Measurements from ENCODE around the gene CBX5.

CBX5 gene

DNA sequence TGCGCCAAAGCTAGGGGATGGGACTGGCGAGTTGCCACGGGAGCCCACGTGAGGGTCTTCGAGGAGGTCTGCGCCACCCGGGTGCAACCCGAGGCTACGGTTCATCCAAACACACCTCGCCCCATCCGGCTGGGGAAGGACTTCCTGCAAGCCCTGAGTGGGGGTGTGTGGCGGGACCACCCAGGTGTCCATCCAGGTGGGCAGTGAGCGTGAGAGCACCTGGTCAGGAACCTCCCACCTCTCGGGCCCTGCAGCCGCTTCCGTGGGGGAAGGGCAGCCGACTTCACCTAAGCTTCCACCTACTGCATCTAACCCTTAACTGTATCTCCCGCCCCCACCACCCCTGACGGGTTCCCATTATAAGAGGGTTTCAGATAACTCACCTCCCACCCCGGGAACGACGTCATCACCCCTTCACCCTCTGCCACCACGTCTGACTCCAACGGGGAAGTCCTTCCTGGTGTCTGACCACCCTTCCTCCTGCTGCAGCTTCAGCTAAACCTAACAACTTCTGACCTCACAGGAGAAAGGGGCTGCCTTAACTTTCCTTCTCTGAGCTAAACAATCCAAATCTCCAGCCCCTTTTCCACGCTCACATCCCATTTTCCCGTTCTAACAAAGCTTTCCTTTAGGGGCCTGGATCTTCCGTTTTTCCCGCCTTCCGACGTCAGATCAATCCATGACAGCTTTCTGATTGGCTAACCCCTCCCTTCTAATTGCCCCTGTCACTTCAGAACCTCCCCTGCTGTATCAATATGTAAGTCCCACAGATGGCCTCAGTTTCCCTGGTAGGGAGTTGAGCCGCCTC, 63.7 kb downstream of the CBX5 start:
- Histone ChIP-seq H3K9me3 (ENCODE audit: control insufficient read depth in 2 of 2, low read length in 2 of 2) (no peaks in the 10 kb centered on the region), H3K9ac (ENCODE audit: low read depth in 1 of 2, low read length in 2 of 2) (peak overlapping the region in 1 of 2 donors; percentile 41), H3K4me1 (ENCODE audit: control insufficient read depth in 2 of 2, insufficient read depth in 2 of 2, low read length in 2 of 2) (peaks cover 10 to 22% of the 10 kb centered on the region in 2 donors), H3K4me3 (ENCODE audit: low read length in 2 of 2) (peak overlapping the region; percentile 20 to 62), H3K36me3 (ENCODE audit: control insufficient read depth in 2 of 2, insufficient read depth in 2 of 2, low read length in 2 of 2) (no peaks in the 10 kb centered on the region), H3K27ac (ENCODE audit: low read depth in 2 of 2, low read length in 2 of 2) (no peak overlapping the region), H3K27me3 (ENCODE audit: control insufficient read depth in 2 of 2, insufficient read depth in 2 of 2, low read length in 2 of 2) (peaks cover 44 to 48% of the 10 kb centered on the region in 2 donors)

GRCh38 chr12:54214553-54215406, 65.1 kb downstream of the CBX5 start:
- peak overlapping the region in 1 of 2 donors; percentile 44 for H3K4me3 ChIP-seq (ENCODE audit: low read length in 2 of 2)
- H3K27ac ChIP-seq (ENCODE audit: low read depth in 2 of 2, low read length in 2 of 2) = no peak overlapping the region
- no peaks in the 10 kb centered on the region for H3K36me3 ChIP-seq (ENCODE audit: control insufficient read depth in 2 of 2, insufficient read depth in 2 of 2, low read length in 2 of 2)
- H3K4me1 ChIP-seq (ENCODE audit: control insufficient read depth in 2 of 2, insufficient read depth in 2 of 2, low read length in 2 of 2) = peaks cover 10 to 22% of the 10 kb centered on the region in 2 donors
- peaks cover 53 to 55% of the 10 kb centered on the region in 2 donors for H3K27me3 ChIP-seq (ENCODE audit: control insufficient read depth in 2 of 2, insufficient read depth in 2 of 2, low read length in 2 of 2)
- H3K9ac ChIP-seq (ENCODE audit: low read depth in 1 of 2, low read length in 2 of 2) = no peak overlapping the region
- no peaks in the 10 kb centered on the region for H3K9me3 ChIP-seq (ENCODE audit: control insufficient read depth in 2 of 2, low read length in 2 of 2)

DNA sequence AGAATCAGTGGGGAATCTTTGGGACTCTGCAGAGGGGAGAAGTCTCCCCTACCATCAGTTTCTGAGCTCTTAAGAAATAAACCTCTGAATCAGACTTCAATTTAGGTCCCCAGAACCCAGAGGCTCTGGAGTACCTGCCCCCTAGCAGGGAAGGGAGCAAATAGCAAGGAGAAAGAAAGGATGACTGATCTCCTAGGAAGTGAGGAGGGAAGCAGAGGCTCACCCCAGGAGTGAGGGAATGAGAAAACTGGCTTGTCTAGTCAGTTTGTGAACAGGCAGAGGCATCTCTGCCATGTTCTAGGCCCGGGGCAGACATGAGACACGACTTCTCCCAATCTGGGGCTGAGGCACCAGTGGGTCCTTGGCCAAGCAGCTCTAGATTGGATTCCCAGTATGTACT, 66.8 kb downstream of the CBX5 start:
- Histone ChIP-seq H3K27ac (ENCODE audit: low read depth in 2 of 2, low read length in 2 of 2) (no peak overlapping the region), H3K9ac (ENCODE audit: low read depth in 1 of 2, low read length in 2 of 2) (no peak overlapping the region), H3K36me3 (ENCODE audit: control insufficient read depth in 2 of 2, insufficient read depth in 2 of 2, low read length in 2 of 2) (no peaks in the 10 kb centered on the region), H3K27me3 (ENCODE audit: control insufficient read depth in 2 of 2, insufficient read depth in 2 of 2, low read length in 2 of 2) (peaks cover 56 to 58% of the 10 kb centered on the region in 2 donors), H3K4me1 (ENCODE audit: control insufficient read depth in 2 of 2, insufficient read depth in 2 of 2, low read length in 2 of 2) (peaks cover 10 to 22% of the 10 kb centered on the region in 2 donors), H3K9me3 (ENCODE audit: control insufficient read depth in 2 of 2, low read length in 2 of 2) (no peaks in the 10 kb centered on the region), H3K4me3 (ENCODE audit: low read length in 2 of 2) (no peak overlapping the region)

DNA sequence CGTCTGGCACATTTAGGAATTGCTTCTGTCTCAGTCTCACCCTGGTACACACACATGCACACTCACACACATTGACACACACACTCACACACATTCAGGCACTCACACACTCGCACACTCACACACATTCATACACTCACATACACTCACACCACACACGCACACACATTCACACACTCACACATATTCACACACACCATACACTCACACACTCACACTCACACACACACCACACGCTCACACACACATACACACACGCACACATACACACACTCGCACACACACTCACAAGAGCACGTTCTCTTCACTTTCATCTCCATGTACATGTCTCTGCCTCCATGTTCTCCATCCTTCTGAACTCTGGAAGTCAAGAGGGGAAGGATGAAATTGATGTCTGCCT, 68.0 kb downstream of the CBX5 start:
- H3K4me1 ChIP-seq (ENCODE audit: control insufficient read depth in 2 of 2, insufficient read depth in 2 of 2, low read length in 2 of 2) = peaks cover 3 to 14% of the 10 kb centered on the region in 2 donors
- H3K36me3 ChIP-seq (ENCODE audit: control insufficient read depth in 2 of 2, insufficient read depth in 2 of 2, low read length in 2 of 2) = no peaks in the 10 kb centered on the region
- H3K27me3 ChIP-seq (ENCODE audit: control insufficient read depth in 2 of 2, insufficient read depth in 2 of 2, low read length in 2 of 2) = peaks cover 55 to 58% of the 10 kb centered on the region in 2 donors
- H3K9me3 ChIP-seq (ENCODE audit: control insufficient read depth in 2 of 2, low read length in 2 of 2) = no peaks in the 10 kb centered on the region
- H3K27ac ChIP-seq (ENCODE audit: low read depth in 2 of 2, low read length in 2 of 2) = no peak overlapping the region
- H3K4me3 ChIP-seq (ENCODE audit: low read length in 2 of 2) = no peak overlapping the region
- H3K9ac ChIP-seq (ENCODE audit: low read depth in 1 of 2, low read length in 2 of 2) = no peak overlapping the region

- Histone ChIP-seq H3K9me3 (ENCODE audit: control insufficient read depth in 2 of 2, low read length in 2 of 2) (no peaks in the 10 kb centered on the region), H3K27ac (ENCODE audit: low read depth in 2 of 2, low read length in 2 of 2) (no peak overlapping the region), H3K4me3 (ENCODE audit: low read length in 2 of 2) (no peak overlapping the region), H3K4me1 (ENCODE audit: control insufficient read depth in 2 of 2, insufficient read depth in 2 of 2, low read length in 2 of 2) (peaks cover 2 to 3% of the 10 kb centered on the region in 2 donors), H3K27me3 (ENCODE audit: control insufficient read depth in 2 of 2, insufficient read depth in 2 of 2, low read length in 2 of 2) (peaks cover 55 to 59% of the 10 kb centered on the region in 2 donors), H3K9ac (ENCODE audit: low read depth in 1 of 2, low read length in 2 of 2) (no peak overlapping the region), H3K36me3 (ENCODE audit: control insufficient read depth in 2 of 2, insufficient read depth in 2 of 2, low read length in 2 of 2) (no peaks in the 10 kb centered on the region)
Measured at GRCh38 chr12:54210400-54210790, 69.5 kb downstream of the CBX5 start.

DNA sequence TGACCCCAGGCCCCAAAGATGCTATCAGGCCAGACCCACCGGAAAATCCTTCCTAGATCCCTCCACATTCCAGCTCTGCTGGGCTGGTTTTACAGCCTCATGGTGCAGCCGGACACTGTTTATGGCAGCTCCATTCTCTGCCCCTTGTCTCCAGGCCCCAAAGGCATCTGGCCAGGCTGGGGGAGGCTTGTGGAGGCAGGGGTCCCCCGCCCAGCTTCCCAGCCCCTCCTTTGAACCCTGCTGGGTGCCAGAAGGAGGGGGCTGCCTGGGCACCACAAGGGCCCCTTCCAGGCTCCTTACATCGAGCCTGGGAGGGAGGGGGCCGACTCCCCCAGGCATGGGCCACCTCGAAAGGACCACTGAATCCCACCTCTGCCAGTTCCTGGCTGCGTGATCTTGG, 71.3 kb downstream of the CBX5 start:
- Histone ChIP-seq H3K27me3 (ENCODE audit: control insufficient read depth in 2 of 2, insufficient read depth in 2 of 2, low read length in 2 of 2) (peaks cover 60 to 62% of the 10 kb centered on the region in 2 donors), H3K27ac (ENCODE audit: low read depth in 2 of 2, low read length in 2 of 2) (no peak overlapping the region), H3K4me3 (ENCODE audit: low read length in 2 of 2) (no peak overlapping the region), H3K9me3 (ENCODE audit: control insufficient read depth in 2 of 2, low read length in 2 of 2) (no peaks in the 10 kb centered on the region), H3K9ac (ENCODE audit: low read depth in 1 of 2, low read length in 2 of 2) (no peak overlapping the region), H3K36me3 (ENCODE audit: control insufficient read depth in 2 of 2, insufficient read depth in 2 of 2, low read length in 2 of 2) (no peaks in the 10 kb centered on the region), H3K4me1 (ENCODE audit: control insufficient read depth in 2 of 2, insufficient read depth in 2 of 2, low read length in 2 of 2) (no peaks in the 10 kb centered on the region)

DNA sequence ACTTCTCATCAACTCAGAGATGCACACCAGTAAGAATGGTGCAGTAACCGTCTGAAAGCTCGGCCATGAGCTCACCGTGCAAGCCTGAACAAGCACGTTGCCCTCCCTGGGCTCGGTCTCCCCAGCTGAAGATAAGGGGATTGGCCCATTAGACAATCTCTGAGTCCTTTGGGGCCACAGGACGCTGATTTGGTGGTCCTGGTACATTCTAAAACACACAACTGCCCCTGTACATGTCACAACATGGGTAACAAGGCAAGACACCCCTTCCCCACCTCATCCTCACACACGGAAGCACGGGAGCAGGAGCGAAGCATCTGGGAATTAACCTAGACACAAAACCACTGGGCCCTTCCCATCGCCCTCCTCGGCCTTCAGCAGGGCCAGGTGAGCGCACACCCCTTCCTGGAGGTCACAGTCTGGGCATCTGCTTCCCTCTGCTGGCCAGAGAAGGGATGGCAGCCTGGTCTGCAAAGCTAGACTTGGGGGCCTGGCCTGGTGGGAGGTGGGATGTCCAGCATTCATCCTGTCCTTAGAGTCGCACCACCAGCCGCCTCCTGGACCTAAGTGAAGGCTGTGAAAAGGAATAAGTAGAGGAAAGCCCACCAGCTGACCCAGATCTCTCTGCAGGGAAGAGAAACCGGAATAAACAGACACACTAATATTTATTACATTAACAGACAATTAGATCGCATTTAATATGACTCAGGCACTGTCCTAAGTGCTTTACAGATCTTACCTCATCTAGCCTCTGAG, 72.2 kb downstream of the CBX5 start:
- H3K4me3 ChIP-seq (ENCODE audit: low read length in 2 of 2) = no peak overlapping the region
- no peak overlapping the region for H3K9ac ChIP-seq (ENCODE audit: low read depth in 1 of 2, low read length in 2 of 2)
- no peaks in the 10 kb centered on the region for H3K36me3 ChIP-seq (ENCODE audit: control insufficient read depth in 2 of 2, insufficient read depth in 2 of 2, low read length in 2 of 2)
- no peaks in the 10 kb centered on the region for H3K4me1 ChIP-seq (ENCODE audit: control insufficient read depth in 2 of 2, insufficient read depth in 2 of 2, low read length in 2 of 2)
- no peak overlapping the region for H3K27ac ChIP-seq (ENCODE audit: low read depth in 2 of 2, low read length in 2 of 2)
- peaks cover 58% of the 10 kb centered on the region in 2 donors for H3K27me3 ChIP-seq (ENCODE audit: control insufficient read depth in 2 of 2, insufficient read depth in 2 of 2, low read length in 2 of 2)
- no peaks in the 10 kb centered on the region for H3K9me3 ChIP-seq (ENCODE audit: control insufficient read depth in 2 of 2, low read length in 2 of 2)

GRCh38 chr12:54206791-54207190, 73.1 kb downstream of the CBX5 start:
- no peak overlapping the region for H3K9ac ChIP-seq (ENCODE audit: low read depth in 1 of 2, low read length in 2 of 2)
- no peaks in the 10 kb centered on the region for H3K36me3 ChIP-seq (ENCODE audit: control insufficient read depth in 2 of 2, insufficient read depth in 2 of 2, low read length in 2 of 2)
- no peak overlapping the region for H3K27ac ChIP-seq (ENCODE audit: low read depth in 2 of 2, low read length in 2 of 2)
- no peak overlapping the region for H3K4me3 ChIP-seq (ENCODE audit: low read length in 2 of 2)
- H3K27me3 ChIP-seq (ENCODE audit: control insufficient read depth in 2 of 2, insufficient read depth in 2 of 2, low read length in 2 of 2) = peaks cover 56% of the 10 kb centered on the region in 2 donors
- no peaks in the 10 kb centered on the region for H3K9me3 ChIP-seq (ENCODE audit: control insufficient read depth in 2 of 2, low read length in 2 of 2)
- H3K4me1 ChIP-seq (ENCODE audit: control insufficient read depth in 2 of 2, insufficient read depth in 2 of 2, low read length in 2 of 2) = no peaks in the 10 kb centered on the region

- Histone ChIP-seq H3K9ac (ENCODE audit: low read depth in 1 of 2, low read length in 2 of 2) (no peak overlapping the region), H3K27me3 (ENCODE audit: control insufficient read depth in 2 of 2, insufficient read depth in 2 of 2, low read length in 2 of 2) (peaks cover 57 to 62% of the 10 kb centered on the region in 2 donors), H3K27ac (ENCODE audit: low read depth in 2 of 2, low read length in 2 of 2) (no peak overlapping the region)
Measured at GRCh38 chr12:54204316-54204715, 75.6 kb downstream of the CBX5 start.

More at GRCh38 chr12:54204316-54204715, 75.6 kb downstream of the CBX5 start:
- Histone ChIP-seq H3K36me3 (ENCODE audit: control insufficient read depth in 2 of 2, insufficient read depth in 2 of 2, low read length in 2 of 2) (no peaks in the 10 kb centered on the region), H3K9me3 (ENCODE audit: control insufficient read depth in 2 of 2, low read length in 2 of 2) (no peaks in the 10 kb centered on the region), H3K4me1 (ENCODE audit: control insufficient read depth in 2 of 2, insufficient read depth in 2 of 2, low read length in 2 of 2) (no peaks in the 10 kb centered on the region), H3K4me3 (ENCODE audit: low read length in 2 of 2) (no peak overlapping the region)
